Measurements from ENCODE around the gene RRN3.
"Not testable (repeated sequence)": the region's sequence is repeated elsewhere in the genome, so short reads cannot be mapped to it uniquely, and the experiment has no call there.

DNA sequence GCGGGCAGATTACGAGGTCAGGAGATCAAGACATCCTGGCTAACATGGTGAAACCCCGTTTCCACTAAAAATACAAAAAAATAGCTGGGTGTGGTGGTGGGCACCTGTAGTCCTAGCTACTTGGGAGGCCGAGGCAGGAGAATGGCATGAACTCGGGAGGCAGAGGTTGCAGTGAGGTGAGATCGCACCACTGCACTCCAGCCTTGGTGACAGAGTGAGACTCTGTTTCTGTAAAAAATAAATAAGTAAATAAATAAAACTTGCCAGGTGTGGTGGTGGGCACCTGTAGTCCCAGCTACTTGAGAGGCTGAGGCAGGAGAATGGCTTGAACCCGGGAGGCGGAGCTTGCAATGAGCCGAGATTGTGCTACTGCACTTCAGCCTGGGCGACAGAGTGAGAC is 81.1 kb downstream of the RRN3 start:
- TF ChIP-seq, protein P1, sequence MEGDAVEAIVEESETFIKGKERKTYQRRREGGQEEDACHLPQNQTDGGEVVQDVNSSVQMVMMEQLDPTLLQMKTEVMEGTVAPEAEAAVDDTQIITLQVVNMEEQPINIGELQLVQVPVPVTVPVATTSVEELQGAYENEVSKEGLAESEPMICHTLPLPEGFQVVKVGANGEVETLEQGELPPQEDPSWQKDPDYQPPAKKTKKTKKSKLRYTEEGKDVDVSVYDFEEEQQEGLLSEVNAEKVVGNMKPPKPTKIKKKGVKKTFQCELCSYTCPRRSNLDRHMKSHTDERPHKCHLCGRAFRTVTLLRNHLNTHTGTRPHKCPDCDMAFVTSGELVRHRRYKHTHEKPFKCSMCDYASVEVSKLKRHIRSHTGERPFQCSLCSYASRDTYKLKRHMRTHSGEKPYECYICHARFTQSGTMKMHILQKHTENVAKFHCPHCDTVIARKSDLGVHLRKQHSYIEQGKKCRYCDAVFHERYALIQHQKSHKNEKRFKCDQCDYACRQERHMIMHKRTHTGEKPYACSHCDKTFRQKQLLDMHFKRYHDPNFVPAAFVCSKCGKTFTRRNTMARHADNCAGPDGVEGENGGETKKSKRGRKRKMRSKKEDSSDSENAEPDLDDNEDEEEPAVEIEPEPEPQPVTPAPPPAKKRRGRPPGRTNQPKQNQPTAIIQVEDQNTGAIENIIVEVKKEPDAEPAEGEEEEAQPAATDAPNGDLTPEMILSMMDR (conservative IDR thresholded peaks at IDR 0.05; ENCODE audit: low read length) = not testable (repeated sequence)
- not testable (repeated sequence) for TF ChIP-seq EZH2phosphoT487 (IDR thresholded peaks at IDR 0.05; ENCODE audit: borderline replicate concordance, low read depth, low read length)
